Sigmoid colon (tissue), 7 donors: ENCODE data around the gene MMP8. TPM values are rescaled to one million over a fixed set of nuclear protein-coding genes. Genes with fewer than 3 reads are reported as not detected.
"Not testable (repeated sequence)": the region's sequence is repeated elsewhere in the genome, so short reads cannot be mapped to it uniquely, and the experiment has no call there.

ENCODE experiments used
- DNase-seq: peaks from one replicate; pipeline ENCODE4 v3.0.0-alpha.2; 2019
- H3K27ac ChIP-seq, 4 donors: fragments of 200-600 bp; sonication (generic); one replicate each; pipeline ENCODE4 v1.5.1; 2016 to 2019; ENCODE audit warnings: mild to moderate bottlenecking in 1 of 4
- H3K27me3 ChIP-seq, 3 donors: fragments of 200-600 bp; sonication (generic); one replicate each; pipeline ENCODE4 v1.5.1; 2019; ENCODE audit warnings: mild to moderate bottlenecking in 1 of 3
- H3K36me3 ChIP-seq, 4 donors: fragments of 200-600 bp; sonication (generic); one replicate each; pipeline ENCODE4 v1.5.1; 2016 to 2019
- H3K4me1 ChIP-seq, 4 donors: fragments of 200-600 bp; sonication (generic); one replicate each; pipeline ENCODE4 v1.5.1; 2017 to 2019
- H3K4me3 ChIP-seq, 4 donors: fragments of 200-600 bp; sonication (generic); one replicate each; pipeline ENCODE4 v1.5.1; 2017 to 2019; ENCODE audit warnings: mild to moderate bottlenecking in 2 of 4, moderate library complexity in 1 of 4
- H3K9me3 ChIP-seq, 4 donors: fragments of 200-600 bp in 3 of 4; sonication (generic) in 3 of 4; one replicate each; pipeline versions ENCODE4 v1.5.1 to v1.6.1; 2013 to 2019
- EP300 ChIP-seq, 4 donors: sonication (generic); formaldehyde crosslinking; IDR thresholded peaks; one replicate each; pipeline ENCODE4 v1.6.1; 2017; ENCODE audit warnings: antibody characterized with exemption in 4 of 4
- POLR2A ChIP-seq, 2 donors: fragments of 450-650 bp; IDR thresholded peaks; one replicate each; pipeline ENCODE4 v1.6.1; 2016; ENCODE audit warnings: antibody characterized with exemption in 2 of 2, mild to moderate bottlenecking in 2 of 2, moderate library complexity in 2 of 2
- POLR2AphosphoS5 ChIP-seq, 4 donors: sonication (generic); formaldehyde crosslinking; IDR thresholded peaks; one replicate each; pipeline ENCODE4 v1.6.1; 2017; ENCODE audit warnings: antibody characterized with exemption in 4 of 4
- WGBS, 2 donors: extraction: QIAGEN DNeasy Blood & Tissue Kit; methylation state at CpG; one replicate each; pipeline ENCODE4 v1.1.7; 2013; 5-methylcytosine and 5-hydroxymethylcytosine counted together
- intact Hi-C: fragments of 100-400 bp; cut with DNase I; formaldehyde crosslinking; loops from one replicate; pipeline ENCODE4 v1.15.1; 2023
- polyA plus RNA-seq, 3 donors: library from polyadenylated mRNA; stranded (reverse); fragments of 200-250 nt; gene quantifications; one replicate each; pipeline ENCODE4 v1.2.3, GENCODE V29; 2013
- total RNA-seq, 4 donors: library from RNA; depleted of rRNA; stranded (reverse); fragments of >200 nt; gene quantifications; one replicate each; pipeline ENCODE4 v1.1.0, GENCODE V29; 2016
- TF ChIP-seq, protein P1 (sequence below), 4 experiments: fragments of 450-650 bp in 3 of 4; fragments of 200-600 bp in 1 of 4; IDR thresholded peaks; one replicate each; pipeline ENCODE4 v1.5.1; 2016 to 2019; ENCODE audit warnings: antibody characterized with exemption in 4 of 4, mild to moderate bottlenecking in 3 of 4, moderate library complexity in 2 of 4
- donor health status: healthy with polysubstance abuse.
- donor health status: Bipolar disorder and iron deficiency.
- donor health status: healthy.

The MMP8 gene
- total and polyA plus RNA-seq, 7 donors = 0.06 to 0.23 TPM; not detected in 5

DNA sequence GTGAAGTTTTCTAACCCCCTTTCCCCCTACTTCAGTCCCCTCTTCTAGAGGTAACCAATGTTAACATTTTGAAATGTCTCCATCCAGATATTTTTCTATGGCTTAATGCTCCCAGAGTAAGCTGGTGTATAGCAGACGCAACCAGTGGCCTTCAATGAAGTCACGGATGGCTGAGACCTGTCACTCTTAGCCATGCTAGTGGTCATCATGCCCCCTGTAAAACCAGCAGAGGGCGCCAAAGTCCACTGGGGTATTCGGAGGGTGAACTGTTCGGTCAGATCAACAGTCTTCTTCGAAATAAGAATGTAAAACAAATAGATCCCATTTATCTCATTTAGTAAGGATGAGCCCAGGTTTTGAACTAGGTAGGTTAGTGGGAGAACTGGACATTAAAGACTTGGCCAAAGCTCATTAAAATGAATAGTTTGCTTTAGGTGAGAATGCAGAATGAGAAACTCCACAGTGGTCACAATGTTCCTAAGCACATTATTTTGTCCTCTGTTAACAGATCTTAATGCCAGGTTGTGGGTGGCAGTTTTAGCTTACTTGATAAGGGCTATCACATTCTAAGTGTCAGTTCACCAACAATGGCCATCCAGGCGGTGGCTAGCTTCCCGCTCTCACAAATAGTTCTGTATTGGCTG, 8.6 kb upstream of the MMP8 start:
- no peaks in the 10 kb centered on the region for H3K27me3 ChIP-seq
- H3K27ac ChIP-seq = no peak overlapping the region
- no peaks in the 10 kb centered on the region for H3K9me3 ChIP-seq
- no peak for DNase-seq
- intact Hi-C loops = no loop called here
- no peak overlapping the region for H3K4me3 ChIP-seq
- H3K4me1 ChIP-seq = no peaks in the 10 kb centered on the region
- TF ChIP-seq EP300 (IDR thresholded peaks at IDR 0.05) (no peak), POLR2A (IDR thresholded peaks at IDR 0.05) (no peak), POLR2AphosphoS5 (IDR thresholded peaks at IDR 0.05) (no peak)
- TF ChIP-seq, protein P1, sequence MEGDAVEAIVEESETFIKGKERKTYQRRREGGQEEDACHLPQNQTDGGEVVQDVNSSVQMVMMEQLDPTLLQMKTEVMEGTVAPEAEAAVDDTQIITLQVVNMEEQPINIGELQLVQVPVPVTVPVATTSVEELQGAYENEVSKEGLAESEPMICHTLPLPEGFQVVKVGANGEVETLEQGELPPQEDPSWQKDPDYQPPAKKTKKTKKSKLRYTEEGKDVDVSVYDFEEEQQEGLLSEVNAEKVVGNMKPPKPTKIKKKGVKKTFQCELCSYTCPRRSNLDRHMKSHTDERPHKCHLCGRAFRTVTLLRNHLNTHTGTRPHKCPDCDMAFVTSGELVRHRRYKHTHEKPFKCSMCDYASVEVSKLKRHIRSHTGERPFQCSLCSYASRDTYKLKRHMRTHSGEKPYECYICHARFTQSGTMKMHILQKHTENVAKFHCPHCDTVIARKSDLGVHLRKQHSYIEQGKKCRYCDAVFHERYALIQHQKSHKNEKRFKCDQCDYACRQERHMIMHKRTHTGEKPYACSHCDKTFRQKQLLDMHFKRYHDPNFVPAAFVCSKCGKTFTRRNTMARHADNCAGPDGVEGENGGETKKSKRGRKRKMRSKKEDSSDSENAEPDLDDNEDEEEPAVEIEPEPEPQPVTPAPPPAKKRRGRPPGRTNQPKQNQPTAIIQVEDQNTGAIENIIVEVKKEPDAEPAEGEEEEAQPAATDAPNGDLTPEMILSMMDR (IDR thresholded peaks at IDR 0.05) = peak in 2 of 4 experiments; percentile 37 to 39
- no peaks in the 10 kb centered on the region for H3K36me3 ChIP-seq
- WGBS, 2 donors = 35 to 58% methylated on average over 8 of the region's 8 CpGs

DNA sequence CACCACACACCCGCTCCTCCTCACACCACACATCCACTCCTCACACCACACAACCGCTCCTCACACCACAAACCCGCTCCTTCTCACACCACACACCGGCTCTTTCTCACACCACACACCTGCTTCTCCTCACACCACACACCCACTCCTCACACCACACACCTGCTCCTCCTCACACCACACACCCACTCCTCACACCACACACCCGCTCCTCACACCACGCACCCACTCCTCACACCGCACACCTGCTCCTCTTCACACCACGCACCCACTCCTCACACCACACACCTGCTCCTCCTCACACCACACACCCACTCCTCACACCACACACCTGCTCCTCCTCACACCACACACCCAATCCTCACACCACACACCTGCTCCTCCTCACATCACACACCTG, 6.2 kb upstream of the MMP8 start:
- 51 to 62% methylated on average over 8 of the region's 8 CpGs for WGBS, 2 donors
- DNase-seq, H3K4me3 ChIP-seq, H3K9me3 ChIP-seq, intact Hi-C loops, H3K36me3 ChIP-seq, H3K27me3 ChIP-seq, H3K4me1 ChIP-seq, H3K27ac ChIP-seq: not testable (repeated sequence)

DNA sequence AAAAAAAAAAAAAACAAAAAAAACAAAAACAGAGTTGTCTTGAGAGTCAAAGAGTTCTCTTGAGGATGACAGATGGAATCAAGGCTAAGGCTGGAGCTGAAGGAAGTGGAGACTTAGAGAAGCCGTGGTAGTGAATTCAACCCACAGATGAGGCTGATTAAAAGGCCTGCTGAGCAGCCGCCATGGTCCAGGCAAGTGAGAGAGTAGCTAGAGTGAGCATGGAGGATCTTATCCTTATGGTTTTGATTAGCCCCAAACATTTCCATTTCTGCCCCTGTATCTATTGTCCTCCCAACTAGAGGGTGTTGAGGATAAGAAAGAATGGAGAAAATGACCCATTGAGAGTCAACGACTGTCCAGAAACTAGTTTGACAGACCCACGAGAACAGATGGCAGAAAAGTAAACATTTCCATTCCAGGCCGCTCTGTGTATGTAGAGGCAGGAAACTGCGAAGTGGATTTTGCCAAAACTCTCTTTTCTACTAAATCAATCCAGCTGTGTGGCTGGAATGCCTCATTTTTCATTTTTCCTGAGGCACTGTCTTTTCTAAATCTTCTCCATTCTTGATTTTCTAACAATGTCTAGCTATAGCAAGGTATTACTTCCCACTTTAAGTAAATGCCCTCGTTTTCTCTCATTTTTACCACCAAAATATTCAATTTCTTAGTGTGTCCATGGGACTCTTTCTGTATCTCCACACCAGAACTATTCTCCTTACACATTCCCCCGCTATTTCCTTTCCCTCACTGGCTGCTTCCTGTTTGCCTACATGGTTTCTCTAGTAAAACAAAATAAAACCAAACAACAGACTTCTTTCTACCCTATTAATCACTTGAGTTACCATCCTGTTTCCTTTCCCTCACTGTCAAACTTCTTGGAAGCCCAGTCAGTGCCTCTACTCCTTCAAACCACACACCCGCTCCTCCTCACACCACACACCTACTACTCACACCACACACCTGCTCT, 5.4 kb upstream of the MMP8 start:
- no peaks in the 10 kb centered on the region for H3K27me3 ChIP-seq
- TF ChIP-seq, protein P1 (IDR thresholded peaks at IDR 0.05) = no peak
- no peak for TF ChIP-seq POLR2AphosphoS5 (IDR thresholded peaks at IDR 0.05)
- no peak for TF ChIP-seq POLR2A (IDR thresholded peaks at IDR 0.05)
- no peak for TF ChIP-seq EP300 (IDR thresholded peaks at IDR 0.05)
- H3K36me3 ChIP-seq = no peaks in the 10 kb centered on the region
- WGBS, 2 donors = 63% methylated on average over 9 of the region's 9 CpGs
- DNase-seq = no peak
- H3K27ac ChIP-seq = peak overlapping the region in 1 of 4 donors; percentile 18
- no peak overlapping the region for H3K4me3 ChIP-seq
- no peaks in the 10 kb centered on the region for H3K9me3 ChIP-seq
- H3K4me1 ChIP-seq = no peaks in the 10 kb centered on the region
- intact Hi-C loops = no loop called here

DNA sequence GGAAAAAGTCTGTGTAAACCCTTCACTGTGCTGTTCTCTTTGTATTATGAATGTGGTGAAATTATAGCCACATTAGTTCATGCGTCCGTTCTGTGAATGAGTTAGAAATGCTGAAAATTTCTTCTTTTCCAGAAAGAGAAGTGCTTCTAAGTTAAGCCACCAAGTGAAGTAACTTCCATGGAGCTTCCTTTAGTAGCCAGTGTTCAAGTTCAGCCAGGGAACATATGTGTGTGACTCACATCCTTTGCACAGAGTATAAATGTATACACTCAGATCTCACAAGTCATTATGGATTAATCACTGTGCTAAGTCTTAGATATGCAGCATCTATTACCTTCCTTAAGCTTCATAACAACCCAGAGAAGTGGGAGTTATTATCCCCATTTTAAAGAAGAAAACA, 3.1 kb upstream of the MMP8 start:
- no peak for DNase-seq
- intact Hi-C loops = no loop called here

DNA sequence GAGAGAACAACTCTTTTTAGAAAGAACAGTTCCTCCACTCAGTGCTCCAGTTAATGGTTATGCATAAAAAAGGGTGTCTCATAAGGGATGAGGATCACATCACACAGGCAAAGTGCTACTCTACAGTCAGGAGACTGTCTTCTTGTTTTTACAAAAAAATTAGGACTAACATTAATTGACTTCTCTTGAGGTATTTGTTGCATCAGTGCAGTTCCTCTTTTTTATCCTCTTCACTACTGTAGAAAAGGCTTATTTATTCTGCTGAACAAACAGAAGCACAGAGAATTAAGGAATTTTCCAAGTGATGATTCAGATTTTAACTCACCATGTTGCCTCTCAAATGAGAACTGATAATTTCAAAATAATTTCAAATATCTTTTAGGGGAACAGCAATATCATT, 1.9 kb downstream of the MMP8 start:
- H3K9me3 ChIP-seq = peaks cover 0 to 4% (median 0%) of the 10 kb centered on the region in 4 donors
- DNase-seq = no peak
- intact Hi-C loops = no loop called here
- H3K27ac ChIP-seq = no peak overlapping the region
- H3K4me1 ChIP-seq = no peaks in the 10 kb centered on the region
- no peak overlapping the region for H3K4me3 ChIP-seq
- H3K36me3 ChIP-seq = no peaks in the 10 kb centered on the region
- no peaks in the 10 kb centered on the region for H3K27me3 ChIP-seq
- TF ChIP-seq, protein P1 (IDR thresholded peaks at IDR 0.05) = no peak
- TF ChIP-seq POLR2A (IDR thresholded peaks at IDR 0.05) (no peak), EP300 (IDR thresholded peaks at IDR 0.05) (no peak), POLR2AphosphoS5 (IDR thresholded peaks at IDR 0.05) (no peak)

More for the DNA sequence above, 3.1 kb upstream of the MMP8 start:
- 83 to 89% methylated on average over 2 of the region's 2 CpGs for WGBS, 2 donors
- Histone ChIP-seq H3K4me1 (no peaks in the 10 kb centered on the region), H3K9me3 (no peaks in the 10 kb centered on the region), H3K27ac (no peak overlapping the region), H3K4me3 (no peak overlapping the region), H3K27me3 (no peaks in the 10 kb centered on the region), H3K36me3 (no peaks in the 10 kb centered on the region)
- no peak for TF ChIP-seq POLR2AphosphoS5 (IDR thresholded peaks at IDR 0.05)
- TF ChIP-seq, protein P1 (IDR thresholded peaks at IDR 0.05) = no peak
- no peak for TF ChIP-seq POLR2A (IDR thresholded peaks at IDR 0.05)
- TF ChIP-seq EP300 (IDR thresholded peaks at IDR 0.05) = no peak
